Brain pericyte (primary cell): Measurements from ENCODE around the gene TRIP10.

ENCODE experiments used
- DNase-seq: peaks from one replicate; pipeline ENCODE4 v3.0.0-alpha.2; 2012; ENCODE audit warnings: low read depth, low spot score

Gene TRIP10

DNA sequence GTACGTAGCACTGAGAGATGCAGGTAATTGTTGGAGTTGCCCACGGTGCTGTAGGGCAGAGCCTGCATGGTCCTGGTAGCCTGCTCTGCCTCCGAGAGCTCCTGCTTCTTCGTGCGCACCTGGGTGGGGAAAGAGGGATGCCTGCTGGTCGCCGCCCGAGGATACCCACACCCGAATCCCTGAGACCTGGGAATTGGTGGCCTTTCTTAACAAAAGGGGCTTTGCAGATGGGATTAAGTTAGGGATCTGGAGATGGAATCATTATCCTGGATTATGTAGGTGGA is 28.5 kb upstream of the TRIP10 start:
- DNase-seq: no peak

DNA sequence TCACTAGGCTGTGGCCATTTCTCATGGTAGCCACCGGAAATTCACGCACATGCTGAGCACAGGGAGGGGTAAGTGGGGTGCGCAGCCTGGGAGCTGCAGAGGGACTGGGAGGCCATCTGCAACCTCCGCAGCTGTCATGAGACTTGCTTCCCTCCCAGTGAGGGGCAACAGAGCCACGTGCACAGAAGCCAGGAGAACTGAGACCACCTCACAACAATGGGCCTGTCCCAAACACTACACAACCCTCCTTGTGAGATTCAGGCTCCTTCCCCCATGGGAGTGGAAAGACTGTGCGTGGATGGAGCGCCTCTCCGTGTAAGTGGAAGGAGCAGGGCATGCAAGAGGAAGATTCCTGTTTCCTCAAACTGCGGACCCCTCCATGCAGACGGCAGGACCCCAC is 27.9 kb upstream of the TRIP10 start:
- DNase-seq: no peak

DNA sequence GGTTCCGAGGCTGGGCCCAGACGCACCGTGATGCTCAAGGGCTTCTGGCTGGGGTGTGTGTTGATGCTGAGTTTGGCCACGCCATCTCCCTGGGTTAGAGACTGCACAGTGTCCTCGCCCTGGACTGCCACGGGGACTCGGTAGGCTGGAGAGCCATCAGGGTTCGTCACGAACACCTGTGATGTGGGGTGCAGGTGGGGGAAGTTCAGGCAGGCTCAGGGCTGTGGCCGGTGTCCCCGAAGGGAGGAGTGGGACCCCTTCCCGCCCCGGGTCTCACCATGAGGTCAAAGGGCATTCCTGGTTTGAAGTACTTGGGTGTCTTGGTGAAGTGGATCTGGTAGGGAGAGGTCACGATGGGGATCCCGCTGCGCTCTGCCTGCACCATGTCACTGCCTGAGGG is 27.2 kb upstream of the TRIP10 start:
- DNase-seq: no peak

DNA sequence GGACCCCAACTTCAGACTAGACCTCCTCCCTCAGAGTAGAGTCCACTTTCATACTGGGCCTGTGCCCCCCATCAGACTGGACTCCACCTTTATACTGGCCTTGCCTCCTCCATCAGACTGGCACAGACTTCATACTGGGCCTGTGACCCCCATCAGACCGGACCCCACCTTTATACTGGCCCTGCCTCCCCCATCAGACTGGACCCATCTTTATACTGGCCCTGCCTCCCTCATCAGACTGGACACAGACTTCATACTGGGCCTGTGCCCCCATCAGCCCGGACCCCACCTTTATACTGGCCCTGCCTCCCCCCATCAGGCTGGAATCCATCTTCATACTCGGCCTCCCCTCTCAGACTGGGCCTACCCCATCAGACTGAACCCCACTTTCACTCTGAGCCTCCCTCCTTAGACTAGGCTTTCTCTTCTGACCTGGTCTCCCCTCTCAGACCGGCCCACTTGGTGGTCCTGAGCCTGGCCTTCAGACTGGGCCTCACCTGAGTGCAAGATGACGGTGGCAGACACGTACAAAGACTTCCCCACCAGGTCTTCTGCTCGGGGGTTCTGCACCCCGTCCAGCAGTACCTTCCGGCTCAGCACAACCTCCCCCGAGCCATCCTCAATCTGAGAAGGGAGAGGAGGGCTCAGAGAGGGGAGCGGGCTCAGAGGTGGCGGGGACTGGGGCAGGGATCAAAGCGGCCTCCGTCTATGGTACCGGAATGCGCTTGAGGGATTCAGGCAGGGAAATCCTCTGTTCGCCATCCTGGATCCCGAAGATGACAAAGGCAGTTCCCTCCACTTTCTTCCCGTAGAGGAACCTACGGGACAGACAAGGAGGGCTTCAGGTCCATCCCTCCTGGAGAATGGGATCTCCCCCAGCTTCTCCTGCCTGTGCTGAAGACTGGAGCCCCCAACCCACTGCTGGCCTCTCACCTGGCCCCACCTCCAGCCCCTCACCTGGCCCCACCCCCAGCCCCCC is 26.5 kb upstream of the TRIP10 start:
- no peak for DNase-seq

DNA sequence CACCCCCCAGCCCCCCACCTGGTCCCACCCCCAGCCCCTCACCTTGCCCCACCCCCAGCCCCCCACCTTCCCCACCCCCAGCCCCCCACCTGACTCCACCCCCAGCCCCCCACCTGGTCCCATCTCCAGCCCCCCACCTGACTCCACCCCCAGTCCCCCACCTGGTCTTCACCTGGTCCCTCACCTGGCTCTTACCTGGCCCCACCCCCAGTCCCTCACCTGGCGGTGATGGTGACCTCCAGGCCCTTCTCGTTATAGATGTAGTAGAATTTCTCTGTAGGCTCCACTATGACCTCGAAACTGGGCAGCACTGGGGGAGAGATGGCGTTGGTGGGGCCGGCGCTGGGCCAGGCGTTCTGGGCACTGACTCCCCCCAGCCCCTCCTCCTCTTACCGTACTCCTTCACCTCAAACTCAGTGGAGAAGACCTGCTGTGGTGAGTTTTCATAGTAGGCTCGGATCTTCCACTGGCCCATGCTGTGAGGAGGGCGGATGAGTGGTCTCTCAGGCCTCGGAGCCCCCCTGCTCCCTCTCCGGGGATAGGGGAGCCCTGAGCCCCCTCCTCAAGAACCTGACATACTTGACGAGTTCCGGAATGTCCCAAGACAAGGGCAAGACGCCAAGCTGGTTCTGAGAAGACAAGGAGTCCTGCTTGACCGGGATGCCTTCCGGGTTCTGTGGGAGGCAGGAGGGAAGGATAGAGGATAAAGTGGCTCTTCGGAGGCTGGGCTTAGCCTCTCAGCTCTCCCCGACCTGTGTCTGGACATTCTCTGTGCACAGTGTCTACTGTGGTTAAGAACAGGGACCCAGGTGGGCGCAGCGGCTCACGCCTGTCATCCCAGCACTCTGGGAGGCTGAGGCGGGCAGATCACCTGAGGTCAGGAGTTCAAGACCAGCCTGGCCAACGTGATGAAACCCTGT is 25.4 kb upstream of the TRIP10 start:
- no peak for DNase-seq

DNA sequence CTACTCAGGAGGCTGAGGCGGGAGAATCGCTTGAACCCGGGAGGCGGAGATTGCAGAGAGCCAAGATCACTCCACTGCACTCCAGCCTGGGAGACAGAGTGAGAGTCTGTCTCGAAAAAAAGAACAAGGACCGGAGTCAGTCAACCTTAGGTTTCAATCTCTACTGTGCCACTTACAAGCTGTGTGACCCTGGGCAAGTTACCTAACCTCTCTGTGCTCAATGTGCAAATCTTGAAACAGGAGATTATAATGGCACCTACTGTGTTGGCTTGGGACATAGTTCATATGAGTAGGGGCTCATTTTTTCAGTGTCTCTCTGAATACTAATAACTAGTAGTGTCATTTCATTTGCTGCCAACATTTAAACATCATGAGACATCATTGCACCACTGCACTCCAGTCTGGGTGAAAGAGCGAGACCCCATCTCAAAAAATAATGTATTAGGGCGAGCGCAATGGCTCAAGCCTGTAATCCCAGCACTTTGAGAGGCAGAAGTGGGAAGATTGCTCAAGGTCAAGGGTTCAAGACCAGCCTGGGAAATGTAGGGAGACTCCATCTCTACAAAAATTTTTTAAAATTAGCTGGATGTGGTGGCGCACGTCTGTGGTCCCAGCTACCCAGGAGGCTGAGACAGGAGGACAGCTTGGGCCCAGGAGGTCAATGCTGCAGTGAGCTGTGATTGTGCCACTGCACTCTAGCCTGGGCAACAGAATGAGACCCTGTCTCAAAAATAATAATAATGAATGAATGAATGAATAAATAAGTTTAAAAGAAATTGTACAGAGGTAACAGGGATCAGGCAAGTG is 24.5 kb upstream of the TRIP10 start:
- no peak for DNase-seq

DNA sequence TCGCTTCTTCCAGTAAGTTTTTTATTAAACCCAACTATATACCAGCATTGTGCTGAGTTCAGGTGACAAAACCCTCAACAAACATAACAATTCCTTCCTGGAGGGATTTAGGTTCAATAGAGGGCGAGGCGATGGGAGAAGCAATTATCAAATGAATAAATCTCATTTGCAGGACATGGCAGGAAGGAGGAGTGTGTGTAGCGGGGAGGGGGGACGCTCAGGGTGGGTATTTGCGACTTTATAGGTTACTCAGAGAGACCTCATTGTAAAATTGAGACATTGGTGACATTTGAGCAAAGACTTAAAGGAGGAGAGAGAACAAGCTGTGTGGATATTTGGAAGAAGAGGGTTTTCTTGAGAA is 22.9 kb upstream of the TRIP10 start:
- DNase-seq: no peak

DNA sequence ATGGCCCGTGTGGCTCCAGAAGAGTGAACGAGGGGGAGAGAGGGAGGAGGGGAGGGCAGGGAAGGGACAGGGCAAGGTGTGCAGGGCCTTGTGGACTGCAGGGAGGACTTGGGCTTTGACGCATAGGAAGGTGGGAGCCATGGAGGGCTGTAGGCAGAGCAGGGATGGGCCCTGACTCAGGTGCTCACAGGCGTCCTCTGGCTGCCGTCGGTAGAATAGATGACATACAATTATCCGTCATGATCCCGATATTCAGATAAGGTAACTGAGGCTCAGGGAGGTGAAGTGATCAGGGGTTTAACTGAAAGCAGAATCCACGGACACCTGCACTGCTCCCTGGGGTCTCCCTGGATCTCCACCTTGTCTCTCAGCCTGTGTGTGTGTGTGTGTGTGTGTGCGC is 22.4 kb upstream of the TRIP10 start:
- DNase-seq: no peak

DNA sequence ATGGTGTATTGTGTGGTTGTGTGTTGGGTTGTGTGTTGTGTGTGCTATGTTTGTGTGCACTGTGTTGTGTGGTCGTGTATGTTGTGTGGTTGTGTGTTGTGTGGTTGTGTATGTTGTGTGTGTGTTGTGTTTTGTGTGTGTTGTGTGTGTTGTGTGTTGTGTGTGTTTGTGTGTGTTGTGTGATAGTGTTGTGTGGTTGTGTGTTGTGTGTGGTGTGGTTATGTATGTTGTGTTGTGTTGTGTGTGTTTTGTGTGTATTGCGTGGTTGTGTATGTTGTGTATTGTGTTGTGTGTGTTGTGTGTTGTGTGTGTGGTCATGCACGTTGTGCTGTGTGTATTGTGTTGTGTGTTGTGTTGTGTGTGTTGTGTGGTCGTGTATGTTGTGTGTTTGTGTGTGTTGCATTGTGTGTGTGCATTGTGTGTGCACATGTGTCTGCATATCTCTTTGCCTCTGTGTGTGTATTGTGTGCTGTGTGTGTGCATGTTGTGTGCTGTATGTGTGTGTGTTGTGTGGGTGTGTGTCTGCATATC is 22.0 kb upstream of the TRIP10 start:
- DNase-seq: no peak

DNA sequence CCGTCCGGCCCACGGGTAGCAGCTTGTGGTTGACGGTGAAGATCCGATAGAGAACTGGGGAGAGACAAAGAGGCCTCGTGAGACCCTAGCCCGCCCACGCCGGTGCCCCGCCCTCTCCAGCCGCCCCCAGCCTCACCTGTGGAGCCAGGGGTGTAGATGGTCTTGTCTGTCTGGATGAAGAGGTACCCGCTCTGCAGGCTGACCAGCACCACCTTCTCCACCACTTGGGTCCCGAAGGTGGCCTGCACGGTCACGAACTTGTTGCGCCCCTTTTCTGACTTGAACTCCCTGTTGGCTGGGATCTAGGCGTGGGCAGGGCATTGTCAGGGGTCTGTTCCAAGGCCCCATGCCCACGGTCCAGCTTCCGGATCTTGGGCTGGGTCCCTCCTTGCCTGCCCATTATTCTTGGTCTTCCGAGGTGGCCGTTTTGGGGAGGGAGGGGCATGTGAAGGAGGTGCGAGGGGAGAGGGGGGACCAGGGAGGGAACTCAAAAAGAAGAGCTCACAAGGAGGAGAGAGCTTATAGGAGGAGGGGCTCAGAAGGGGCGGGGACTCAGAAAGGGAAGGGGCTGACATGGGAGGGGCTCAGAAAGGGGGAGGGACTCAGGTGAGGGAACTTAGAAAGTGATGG is 21.3 kb upstream of the TRIP10 start:
- DNase-seq: no peak

DNA sequence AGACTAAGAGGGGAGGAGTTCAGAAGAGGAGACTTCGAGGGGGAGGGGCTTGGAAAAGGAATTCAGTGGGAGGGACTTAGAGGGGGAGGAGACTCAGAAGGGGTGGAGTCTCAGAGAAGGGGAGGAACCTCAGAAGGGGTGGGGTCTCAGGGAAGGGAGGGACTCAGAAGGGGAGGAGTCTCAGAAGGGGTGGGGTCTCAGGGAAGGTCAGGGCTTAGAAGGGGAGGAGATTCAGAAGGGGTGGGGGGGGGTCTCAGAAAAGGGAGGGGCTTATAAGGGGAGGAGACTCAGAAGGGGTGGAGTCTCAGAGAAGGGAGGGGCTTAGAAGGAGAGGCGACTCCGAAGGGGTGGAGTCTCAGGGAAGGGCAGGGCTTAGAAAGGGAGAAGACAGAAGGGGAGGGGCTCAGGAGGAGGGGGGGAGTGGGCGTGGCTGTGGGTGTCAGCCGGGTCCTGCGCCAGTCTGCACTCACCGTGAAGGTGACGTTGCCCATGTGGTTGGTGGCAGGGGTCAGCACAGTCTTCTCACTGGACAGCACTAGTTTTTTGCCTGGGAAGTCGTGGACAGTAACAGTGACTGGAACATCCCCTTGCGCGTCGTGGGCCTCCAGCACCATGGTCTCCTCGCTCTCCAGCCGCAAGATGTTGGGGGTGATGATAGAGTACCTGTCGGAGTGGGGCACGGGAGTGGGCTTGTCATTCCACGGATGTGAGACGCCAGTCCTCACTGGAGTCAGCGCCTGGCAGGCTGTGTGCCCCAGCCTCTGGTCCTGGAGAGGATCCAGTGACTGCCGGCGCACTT is 20.5 kb upstream of the TRIP10 start:
- no peak for DNase-seq

DNA sequence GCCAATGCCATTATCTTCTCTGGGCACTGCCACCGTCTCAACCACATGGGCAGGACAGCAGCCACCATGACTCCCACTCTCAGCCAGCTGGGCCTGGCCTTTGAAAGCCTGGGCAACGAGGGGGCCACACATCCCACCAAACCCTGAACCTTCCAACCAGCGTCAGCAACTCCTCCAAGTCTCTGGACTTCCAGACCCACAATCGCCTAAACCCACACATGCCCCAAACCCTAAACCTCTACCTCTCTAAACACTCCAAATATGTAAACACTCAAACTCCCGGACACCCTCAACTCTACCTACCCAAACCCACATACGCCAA is 20.0 kb upstream of the TRIP10 start:
- DNase-seq: no peak

DNA sequence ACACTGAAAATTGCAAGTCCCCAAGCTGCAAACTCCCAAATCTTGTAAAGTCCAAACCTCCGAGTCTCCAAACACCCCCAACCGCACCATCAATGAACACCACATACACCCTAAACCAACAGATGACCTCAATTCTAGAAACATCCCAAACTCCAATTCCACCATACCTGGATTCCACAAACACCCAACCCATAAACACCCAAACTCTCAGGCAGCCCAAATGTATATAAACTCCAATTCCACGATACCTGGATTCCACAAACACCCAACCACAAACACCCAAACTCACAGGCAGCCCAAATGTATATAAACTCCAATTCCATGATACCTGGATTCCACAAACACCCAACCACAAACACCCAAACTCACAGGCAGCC is 19.5 kb upstream of the TRIP10 start:
- DNase-seq: no peak

DNA sequence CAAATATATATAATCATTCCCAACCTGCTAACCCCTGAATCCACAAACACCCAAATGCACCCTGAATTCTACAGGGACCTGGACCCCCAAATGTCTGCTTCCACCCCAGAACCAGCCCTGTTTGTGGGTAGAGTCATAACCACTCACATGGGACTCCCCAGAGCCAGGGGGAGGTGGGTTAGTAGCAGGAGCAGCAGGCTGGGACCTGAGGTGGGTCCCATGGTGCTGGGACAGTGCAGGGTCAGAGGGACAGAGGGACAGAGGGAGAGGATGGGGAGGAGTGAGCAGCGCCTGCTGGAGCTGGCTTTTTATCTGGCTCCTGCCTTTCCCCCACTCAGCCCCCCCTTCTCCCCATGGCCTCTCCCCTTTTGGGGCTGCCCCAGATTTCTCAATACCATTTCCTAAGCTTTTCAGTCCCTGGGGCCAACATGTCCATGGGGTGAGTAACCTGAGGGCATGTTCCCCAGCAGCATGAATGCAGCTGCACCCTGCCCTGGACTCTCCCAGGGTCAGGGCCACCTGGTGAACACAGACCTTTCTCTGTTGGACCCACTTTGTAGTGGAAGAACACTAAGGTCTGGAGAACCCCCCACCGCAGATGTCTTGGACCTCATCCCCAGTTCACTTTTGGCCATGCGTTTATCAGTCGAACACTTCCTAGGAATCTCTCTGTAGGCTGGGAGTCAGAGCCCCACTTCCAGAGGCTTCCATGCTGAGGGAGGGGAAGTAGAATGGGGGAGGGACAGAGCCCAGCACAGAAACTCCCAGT is 18.9 kb upstream of the TRIP10 start, which contains the start of gene C3:
Gene C3 (minus strand): TSS at position 282 of the 769 bp plus-strand sequence. CDS start 61 bp downstream, at position 221.
- no peak for DNase-seq

DNA sequence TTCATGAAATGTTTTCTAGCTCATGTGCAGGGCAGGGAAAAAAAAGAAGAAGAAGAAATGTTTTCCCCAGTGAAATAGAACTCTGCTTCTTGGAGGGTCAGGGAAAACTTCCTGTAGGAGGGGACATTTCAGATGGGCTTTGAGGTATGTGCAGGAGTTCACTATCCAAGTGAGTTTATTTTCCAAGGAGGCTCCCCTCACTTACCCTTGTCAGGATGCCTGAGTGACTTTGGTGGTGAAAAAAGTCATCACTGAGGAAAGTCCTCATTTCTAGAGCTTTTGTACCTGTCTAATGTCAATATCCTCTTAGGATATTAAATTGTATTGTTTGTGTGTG is 18.4 kb upstream of the TRIP10 start:
- no peak for DNase-seq

DNA sequence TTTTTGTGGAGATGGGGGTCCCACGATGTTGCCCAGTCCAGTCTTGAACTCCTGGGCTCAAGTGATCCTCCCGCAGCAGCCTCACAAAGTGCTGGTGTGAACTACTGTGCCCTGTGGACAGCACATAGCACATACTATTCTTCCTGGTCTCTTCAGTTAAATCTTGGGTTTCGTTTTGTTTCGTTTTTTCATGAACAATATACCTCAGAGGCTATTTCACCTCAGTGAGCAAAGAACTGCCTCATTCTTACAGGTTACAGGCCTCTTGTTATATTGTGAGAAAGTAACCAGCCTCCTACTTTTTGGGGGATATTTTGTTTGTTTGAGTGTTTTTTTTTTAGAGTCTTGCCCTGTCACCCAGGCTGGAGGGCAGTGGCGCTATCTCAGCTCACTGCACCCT is 17.7 kb upstream of the TRIP10 start:
- DNase-seq: no peak

DNA sequence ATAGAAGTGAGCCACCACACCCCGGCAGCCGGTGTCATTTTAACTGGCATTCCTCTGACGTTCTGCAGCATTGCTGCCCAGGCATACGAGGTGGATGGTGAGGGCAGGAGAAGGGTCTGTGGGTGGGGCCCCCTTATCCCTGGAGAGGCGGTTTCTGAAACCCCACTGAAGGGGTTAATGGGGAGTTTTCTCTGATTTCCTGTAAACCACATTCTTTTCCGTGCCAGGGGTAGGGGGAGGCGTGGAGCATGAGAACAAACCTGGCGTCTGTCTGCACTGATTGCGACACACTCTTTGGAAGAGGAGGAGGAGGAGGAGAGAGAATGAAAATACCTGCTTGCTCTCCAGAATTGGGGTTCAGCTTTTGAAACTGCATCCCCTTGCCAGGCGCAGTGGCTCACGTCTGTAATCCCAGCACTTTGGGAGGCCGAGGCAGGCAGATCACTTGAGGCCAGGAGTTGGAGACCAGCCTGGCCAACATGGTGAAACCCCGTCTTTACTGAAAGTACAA is 16.3 kb upstream of the TRIP10 start:
- DNase-seq: no peak

DNA sequence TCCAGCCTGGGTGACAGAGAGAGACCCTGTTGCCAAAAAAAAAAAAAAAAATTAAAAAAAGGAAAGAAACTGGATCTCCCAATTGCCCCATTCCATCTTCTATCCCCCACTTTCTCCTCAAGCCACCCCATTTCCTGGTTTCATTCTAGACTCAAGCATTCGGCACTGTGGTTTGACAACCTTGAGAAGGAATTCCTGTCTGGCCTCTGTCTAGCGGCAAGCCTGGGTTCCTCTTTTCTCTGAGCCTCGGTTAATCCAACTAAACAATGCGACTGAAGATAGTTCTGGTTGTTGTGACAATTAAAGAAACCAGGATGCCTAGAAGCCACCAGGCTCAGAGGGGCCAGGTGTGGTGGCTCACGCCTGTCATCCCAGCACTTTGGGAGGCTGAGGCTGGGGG is 15.7 kb upstream of the TRIP10 start:
- no peak for DNase-seq

DNA sequence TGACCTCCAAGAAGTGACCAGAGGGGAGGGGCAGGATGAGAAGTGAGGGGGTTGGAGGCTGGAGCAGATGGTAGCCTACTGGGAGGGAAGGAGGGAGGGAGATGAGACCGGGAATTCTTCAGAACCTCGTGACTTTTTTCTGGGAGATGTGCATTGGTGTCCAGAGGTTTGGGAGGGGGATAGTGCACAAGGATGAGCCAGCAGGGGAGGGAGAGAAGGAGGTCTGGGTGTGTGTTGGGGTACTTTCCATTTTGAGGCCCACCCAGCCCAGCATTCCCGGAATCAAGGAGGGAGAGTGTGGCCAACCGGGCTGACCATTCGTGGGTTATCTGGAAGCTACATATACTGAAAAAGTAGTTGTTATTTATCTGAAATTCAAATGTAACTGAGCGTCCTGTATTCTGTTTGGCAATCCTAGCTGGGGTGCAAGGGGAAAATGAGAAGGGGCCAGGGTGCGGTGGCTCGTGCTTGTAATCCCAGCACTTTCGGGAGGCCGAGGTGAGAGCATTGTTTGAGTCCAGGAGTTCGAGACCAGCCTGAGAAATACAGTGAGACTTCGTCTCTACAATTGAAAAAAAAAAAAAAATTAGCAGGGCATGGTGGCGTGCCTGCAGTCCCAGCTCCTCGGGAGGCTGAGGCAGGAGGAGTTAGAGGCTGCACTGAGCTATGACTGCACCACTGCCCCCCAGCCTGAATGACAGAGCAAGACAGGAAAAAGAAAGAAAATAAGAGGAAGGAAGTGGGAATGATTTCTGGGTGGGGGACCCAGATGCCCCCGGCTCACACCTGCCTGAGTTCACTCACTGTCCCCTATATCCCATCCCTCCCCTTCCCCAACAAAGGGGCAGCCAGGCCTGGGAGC is 14.6 kb upstream of the TRIP10 start:
- DNase-seq: no peak
